Measurements from ENCODE around the gene RPUSD4. TPM values are rescaled to one million over a fixed set of nuclear protein-coding genes. Genes with fewer than 3 reads are reported as not detected.

Gene RPUSD4
- total RNA-seq, 1 experiment from 2014 or later, result 39.7 TPM

GRCh38 chr11:126186708-126187529, 24.5 kb downstream of the RPUSD4 start:
- Histone ChIP-seq H3K9ac (ENCODE audit: low read length) (no peak overlapping the region), H3K4me1 (ENCODE audit: insufficient read depth, low read length) (no peaks in the 10 kb centered on the region), H3K9me2 (replicated peaks; ENCODE audit: low read length) (no peaks in the 10 kb centered on the region), H3F3A (ENCODE audit: low read length, unreplicated experiment) (no peaks in the 10 kb centered on the region), H3K79me2 (ENCODE audit: low read length) (no peaks in the 10 kb centered on the region), H3K4me2 (ENCODE audit: low read length) (no peak overlapping the region), H4K20me1 (ENCODE audit: low read length) (no peaks in the 10 kb centered on the region), H3K4me3 (ENCODE audit: low read length) (no peak overlapping the region), H3K36me3 (ENCODE audit: low read depth, low read length) (peaks cover 15% of the 10 kb centered on the region), H3K27ac (ENCODE audit: low read length) (no peak overlapping the region), H3K27me3 (ENCODE audit: low read length) (no peaks in the 10 kb centered on the region), H2AFZ (ENCODE audit: low read length) (no peak overlapping the region), H3K9me3 (ENCODE audit: low read length) (no peaks in the 10 kb centered on the region)
- ChIA-PET CTCF (no interaction called here), POLR2A (ENCODE audit: unreplicated experiment) (no interaction called here)
- intact Hi-C loops (cut with micrococcal nuclease), result no loop called here
- no peak for TF ChIP-seq EZH2phosphoT487 (IDR thresholded peaks at IDR 0.05; ENCODE audit: borderline replicate concordance, low read length)
- TF ChIP-seq CTCF (conservative IDR thresholded peaks at IDR 0.05; ENCODE audit: low read depth, low read length), result peak; percentile 48
- 0 out of 2 replicates have a peak, but pooled peaks have one; percentile 17 for ATAC-seq
- BruUV-seq (replicated peaks), result no TSS peak
- no peak for DNase-seq

GRCh38 chr11:126186025-126186698, 25.3 kb downstream of the RPUSD4 start:
- no peaks in the 10 kb centered on the region for H4K20me1 ChIP-seq (ENCODE audit: low read length)
- H3K9me3 ChIP-seq (ENCODE audit: low read length), result no peaks in the 10 kb centered on the region
- no peak overlapping the region for H3K9ac ChIP-seq (ENCODE audit: low read length)
- no peaks in the 10 kb centered on the region for H3K9me2 ChIP-seq (replicated peaks; ENCODE audit: low read length)
- BruUV-seq (replicated peaks), result no TSS peak
- no peaks in the 10 kb centered on the region for H3K79me2 ChIP-seq (ENCODE audit: low read length)
- H2AFZ ChIP-seq (ENCODE audit: low read length), result no peak overlapping the region
- ATAC-seq (no peak), DNase-seq (no peak)
- intact Hi-C loops (cut with micrococcal nuclease), result no loop called here
- H3K27me3 ChIP-seq (ENCODE audit: low read length), result no peaks in the 10 kb centered on the region
- ChIA-PET CTCF (no interaction called here), POLR2A (ENCODE audit: unreplicated experiment) (no interaction called here)
- H3K4me2 ChIP-seq (ENCODE audit: low read length), result no peak overlapping the region
- H3K36me3 ChIP-seq (ENCODE audit: low read depth, low read length), result peaks cover 8% of the 10 kb centered on the region
- no peak overlapping the region for H3K27ac ChIP-seq (ENCODE audit: low read length)
- TF ChIP-seq EZH2phosphoT487 (IDR thresholded peaks at IDR 0.05; ENCODE audit: borderline replicate concordance, low read length) (no peak), CTCF (conservative IDR thresholded peaks at IDR 0.05; ENCODE audit: low read depth, low read length) (no peak), EZH2 (IDR thresholded peaks at IDR 0.05; ENCODE audit: low read length, unreplicated experiment) (no peak)
- no peak overlapping the region for H3K4me3 ChIP-seq (ENCODE audit: low read length)
- no peaks in the 10 kb centered on the region for H3F3A ChIP-seq (ENCODE audit: low read length, unreplicated experiment)
- no peaks in the 10 kb centered on the region for H3K4me1 ChIP-seq (ENCODE audit: insufficient read depth, low read length)

Measured in PC-3 (cell line).